Panc1 (cell line): ENCODE data around the gene ACOXL. TPM values are rescaled to one million over a fixed set of nuclear protein-coding genes. Genes with fewer than 3 reads are reported as not detected.

Experiments used
- ATAC-seq: fragments of 200-7000 bp; cut with Tn5 transposase; 2 replicates; pipeline ENCODE4 v1.9.1; 2020; ENCODE audit warnings: mild to moderate bottlenecking, moderate library complexity
- BruUV-seq: library from RNA; stranded (reverse); fragments of 400-500 nt; replicated peaks from 2 replicates; lab custom pipeline; 2021; lab: Mats Ljungman, UMichigan
- CTCF ChIA-PET: fragments of 300-600 bp; sonication (Branson Sonifier 250); formaldehyde crosslinking; loops from one replicate; lab custom pipeline; 2022; ENCODE audit warnings: antibody characterized with exemption; lab: Charles Lee
- POLR2A ChIA-PET: fragments of 300-600 bp; sonication (Branson Sonifier 250); formaldehyde crosslinking; loops from one replicate; lab custom pipeline; 2022; ENCODE audit warnings: antibody characterized with exemption; lab: Charles Lee
- DNase-seq: peaks from one replicate; pipeline ENCODE4 v3.0.0-alpha.2; 2010; ENCODE audit warnings: low read depth, low spot score
- H3K27ac ChIP-seq: 2 replicates; pipeline ENCODE4 v1.5.1; 2011; ENCODE audit warnings: mild to moderate bottlenecking, low read length, inconsistent platforms
- H3K27me3 ChIP-seq: fragments of 200-500 bp; sonication (Bioruptor generic); 2 replicates; pipeline ENCODE4 v1.6.0; 2014; ENCODE audit warnings: low read length, inconsistent platforms; ENCODE audit not compliant: control insufficient read depth, insufficient read depth
- H3K36me3 ChIP-seq: fragments of 200-500 bp; sonication (Bioruptor generic); 2 replicates; pipeline ENCODE4 v1.5.1; 2014; ENCODE audit warnings: inconsistent platforms, mild to moderate bottlenecking, low read length, moderate library complexity; ENCODE audit not compliant: control insufficient read depth, insufficient read depth
- H3K4me1 ChIP-seq: 2 replicates; pipeline ENCODE4 v1.5.1; 2011; ENCODE audit warnings: inconsistent platforms, mild to moderate bottlenecking, low read length, moderate library complexity; ENCODE audit not compliant: control insufficient read depth, insufficient read depth
- H3K4me3 ChIP-seq, 2 experiments: 2 replicates each; pipeline ENCODE4 v1.5.1; 2011 to 2012; ENCODE audit warnings: low read depth in 2 of 2, low read length in 2 of 2, mild to moderate bottlenecking in 2 of 2, inconsistent platforms in 1 of 2, moderate library complexity in 1 of 2
- H3K9me3 ChIP-seq: fragments of 200-500 bp; sonication (Bioruptor generic); 2 replicates; pipeline ENCODE4 v1.5.1; 2014; ENCODE audit warnings: low read depth, mild to moderate bottlenecking, inconsistent platforms, low read length, moderate library complexity; ENCODE audit not compliant: control insufficient read depth, insufficient read depth
- POLR2AphosphoS5 ChIP-seq: IDR thresholded peaks from 2 replicates; pipeline ENCODE4 v1.6.1; 2012; ENCODE audit warnings: mild to moderate bottlenecking, low read depth, low read length, moderate library complexity
- SIN3A ChIP-seq: IDR thresholded peaks from 2 replicates; pipeline ENCODE4 v1.6.1; 2012; ENCODE audit warnings: low read depth, mild to moderate bottlenecking, low read length, moderate library complexity, borderline replicate concordance; ENCODE audit not compliant: insufficient read depth
- TCF7L2 ChIP-seq: IDR thresholded peaks from 2 replicates; pipeline ENCODE4 v1.6.1; 2011; ENCODE audit warnings: mild to moderate bottlenecking, low read depth, low read length, inconsistent platforms
- in situ Hi-C: cut with HindIII; loops from 2 replicates; pipeline ENCODE4 v1.10.0; 2016; ENCODE audit warnings: low sequenced_read_pairs, low pct_unique_long_range_greater_than_20kb
- intact Hi-C: fragments of 100-400 bp; cut with micrococcal nuclease; formaldehyde crosslinking; loops from one replicate; pipeline ENCODE4 v1.10.0; 2022; ENCODE audit not compliant: unreplicated experiment
- total RNA-seq: library from RNA; stranded (reverse); gene quantifications from one replicate; pipeline ENCODE4 v1.2.1, GENCODE V29; 2021; ENCODE audit not compliant: unreplicated experiment
- TF ChIP-seq, protein P1 (sequence below): fragments of 450-650 bp; IDR thresholded peaks from 2 replicates; pipeline ENCODE4 v1.5.1; 2017; ENCODE audit warnings: mild to moderate bottlenecking
- TF ChIP-seq, protein P2 (sequence below), 2 experiments: IDR thresholded peaks; 2 replicates each; pipeline ENCODE4 v1.6.1; 2011 to 2012; ENCODE audit warnings: low read depth in 2 of 2, control low read depth in 1 of 2, low read length in 1 of 2, mild to moderate bottlenecking in 1 of 2, moderate library complexity in 1 of 2; ENCODE audit not compliant: insufficient read depth in 1 of 2

ACOXL gene
- total RNA-seq, 1 experiment from 2014 or later: 4.9 TPM

DNA sequence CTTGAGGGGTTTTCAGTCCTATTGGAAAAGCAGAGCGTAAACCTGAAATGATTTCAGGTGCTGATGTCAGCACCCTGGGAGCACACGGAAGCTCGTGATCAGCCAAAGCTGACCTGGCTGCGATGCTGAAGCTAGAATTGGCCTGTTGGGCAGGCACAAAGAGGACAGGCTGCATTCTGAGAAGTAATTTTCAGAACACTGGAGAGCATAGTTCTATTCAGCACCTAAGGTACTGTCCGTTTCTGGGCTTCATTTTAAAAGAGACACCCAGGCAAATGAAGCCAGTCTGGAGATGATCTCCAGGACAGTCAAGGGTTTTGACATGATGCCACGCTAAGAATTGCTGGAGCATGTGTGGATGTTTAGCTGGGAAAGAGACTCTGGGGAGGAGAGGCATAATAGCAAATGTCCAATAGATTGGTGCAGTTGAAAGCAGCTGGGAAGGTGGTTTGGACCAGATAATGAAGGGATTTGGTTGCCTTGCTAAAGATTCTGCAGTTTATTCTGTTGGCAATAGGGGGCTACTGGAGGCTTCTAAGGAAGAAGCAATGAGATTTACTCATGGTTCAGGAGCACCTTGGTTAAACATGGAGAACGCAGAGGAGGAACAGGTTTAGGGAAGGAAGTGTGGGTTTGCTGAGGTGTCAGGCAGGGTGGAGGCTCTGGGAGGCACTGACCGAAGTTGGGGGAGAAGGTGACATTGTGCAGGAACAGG lies 86.6 kb downstream of the ACOXL start:
- intact Hi-C loops (no loop called here), in situ Hi-C loops (no loop called here)
- CTCF ChIA-PET: no interaction called here
- Histone ChIP-seq H3K27ac (no peak overlapping the region), H3K4me1 (no peaks in the 10 kb centered on the region), H3K36me3 (no peaks in the 10 kb centered on the region), H3K4me3 (no peak overlapping the region), H3K27me3 (no peaks in the 10 kb centered on the region), H3K9me3 (peaks cover 4% of the 10 kb centered on the region; the same call in 1 of the 2 replicates)
- TF ChIP-seq TCF7L2 (no peak), POLR2AphosphoS5 (no peak), SIN3A (no peak)
- TF ChIP-seq, protein P1, sequence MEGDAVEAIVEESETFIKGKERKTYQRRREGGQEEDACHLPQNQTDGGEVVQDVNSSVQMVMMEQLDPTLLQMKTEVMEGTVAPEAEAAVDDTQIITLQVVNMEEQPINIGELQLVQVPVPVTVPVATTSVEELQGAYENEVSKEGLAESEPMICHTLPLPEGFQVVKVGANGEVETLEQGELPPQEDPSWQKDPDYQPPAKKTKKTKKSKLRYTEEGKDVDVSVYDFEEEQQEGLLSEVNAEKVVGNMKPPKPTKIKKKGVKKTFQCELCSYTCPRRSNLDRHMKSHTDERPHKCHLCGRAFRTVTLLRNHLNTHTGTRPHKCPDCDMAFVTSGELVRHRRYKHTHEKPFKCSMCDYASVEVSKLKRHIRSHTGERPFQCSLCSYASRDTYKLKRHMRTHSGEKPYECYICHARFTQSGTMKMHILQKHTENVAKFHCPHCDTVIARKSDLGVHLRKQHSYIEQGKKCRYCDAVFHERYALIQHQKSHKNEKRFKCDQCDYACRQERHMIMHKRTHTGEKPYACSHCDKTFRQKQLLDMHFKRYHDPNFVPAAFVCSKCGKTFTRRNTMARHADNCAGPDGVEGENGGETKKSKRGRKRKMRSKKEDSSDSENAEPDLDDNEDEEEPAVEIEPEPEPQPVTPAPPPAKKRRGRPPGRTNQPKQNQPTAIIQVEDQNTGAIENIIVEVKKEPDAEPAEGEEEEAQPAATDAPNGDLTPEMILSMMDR: peak; percentile 20; the same call in 1 of the 2 replicates
- TF ChIP-seq, protein P2, sequence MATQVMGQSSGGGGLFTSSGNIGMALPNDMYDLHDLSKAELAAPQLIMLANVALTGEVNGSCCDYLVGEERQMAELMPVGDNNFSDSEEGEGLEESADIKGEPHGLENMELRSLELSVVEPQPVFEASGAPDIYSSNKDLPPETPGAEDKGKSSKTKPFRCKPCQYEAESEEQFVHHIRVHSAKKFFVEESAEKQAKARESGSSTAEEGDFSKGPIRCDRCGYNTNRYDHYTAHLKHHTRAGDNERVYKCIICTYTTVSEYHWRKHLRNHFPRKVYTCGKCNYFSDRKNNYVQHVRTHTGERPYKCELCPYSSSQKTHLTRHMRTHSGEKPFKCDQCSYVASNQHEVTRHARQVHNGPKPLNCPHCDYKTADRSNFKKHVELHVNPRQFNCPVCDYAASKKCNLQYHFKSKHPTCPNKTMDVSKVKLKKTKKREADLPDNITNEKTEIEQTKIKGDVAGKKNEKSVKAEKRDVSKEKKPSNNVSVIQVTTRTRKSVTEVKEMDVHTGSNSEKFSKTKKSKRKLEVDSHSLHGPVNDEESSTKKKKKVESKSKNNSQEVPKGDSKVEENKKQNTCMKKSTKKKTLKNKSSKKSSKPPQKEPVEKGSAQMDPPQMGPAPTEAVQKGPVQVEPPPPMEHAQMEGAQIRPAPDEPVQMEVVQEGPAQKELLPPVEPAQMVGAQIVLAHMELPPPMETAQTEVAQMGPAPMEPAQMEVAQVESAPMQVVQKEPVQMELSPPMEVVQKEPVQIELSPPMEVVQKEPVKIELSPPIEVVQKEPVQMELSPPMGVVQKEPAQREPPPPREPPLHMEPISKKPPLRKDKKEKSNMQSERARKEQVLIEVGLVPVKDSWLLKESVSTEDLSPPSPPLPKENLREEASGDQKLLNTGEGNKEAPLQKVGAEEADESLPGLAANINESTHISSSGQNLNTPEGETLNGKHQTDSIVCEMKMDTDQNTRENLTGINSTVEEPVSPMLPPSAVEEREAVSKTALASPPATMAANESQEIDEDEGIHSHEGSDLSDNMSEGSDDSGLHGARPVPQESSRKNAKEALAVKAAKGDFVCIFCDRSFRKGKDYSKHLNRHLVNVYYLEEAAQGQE (IDR thresholded peaks at IDR 0.05; ENCODE audit: insufficient read depth in 1 of 2, low read depth in 2 of 2, low read length in 1 of 2): no peak
- POLR2A ChIA-PET: no interaction called here
- ATAC-seq (no peak), DNase-seq (no peak)
- BruUV-seq: no TSS peak

DNA sequence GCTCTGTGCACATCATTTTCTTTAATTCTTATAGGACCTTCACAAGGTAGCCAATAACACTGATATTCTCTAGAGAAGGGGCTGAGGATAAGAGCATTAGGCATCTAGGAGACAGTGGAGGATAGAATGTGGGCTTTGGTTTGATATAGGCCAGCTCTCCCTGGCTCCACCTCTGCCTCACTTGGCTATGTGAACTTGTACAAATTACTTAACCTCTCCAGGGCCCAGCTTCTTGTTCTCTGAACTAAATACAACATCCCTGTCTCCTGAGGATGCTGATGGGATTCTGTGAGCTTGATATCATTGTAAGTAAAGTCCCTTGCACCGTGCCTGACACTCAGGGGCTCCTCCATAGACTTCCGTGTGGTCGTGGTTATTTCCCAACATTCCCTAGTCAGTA lies 87.3 kb downstream of the ACOXL start:
- Histone ChIP-seq H3K9me3 (peaks cover 12% of the 10 kb centered on the region; the same call in 1 of the 2 replicates), H3K4me3 (no peak overlapping the region), H3K36me3 (no peaks in the 10 kb centered on the region; the same call in 1 of the 2 replicates), H3K27ac (no peak overlapping the region), H3K4me1 (no peaks in the 10 kb centered on the region), H3K27me3 (peaks cover under 1% of the 10 kb centered on the region)
- in situ Hi-C loops (no loop called here), intact Hi-C loops (no loop called here)
- no TSS peak for BruUV-seq
- TF ChIP-seq POLR2AphosphoS5 (no peak), TCF7L2 (no peak), SIN3A (no peak)
- TF ChIP-seq, protein P1: no peak
- TF ChIP-seq, protein P2 (IDR thresholded peaks at IDR 0.05; ENCODE audit: insufficient read depth in 1 of 2, low read depth in 2 of 2, low read length in 1 of 2): no peak
- DNase-seq (no peak), ATAC-seq (no peak)
- POLR2A ChIA-PET: no interaction called here
- CTCF ChIA-PET: no interaction called here
